ENCODE data around the gene THADA.

THADA gene

DNA sequence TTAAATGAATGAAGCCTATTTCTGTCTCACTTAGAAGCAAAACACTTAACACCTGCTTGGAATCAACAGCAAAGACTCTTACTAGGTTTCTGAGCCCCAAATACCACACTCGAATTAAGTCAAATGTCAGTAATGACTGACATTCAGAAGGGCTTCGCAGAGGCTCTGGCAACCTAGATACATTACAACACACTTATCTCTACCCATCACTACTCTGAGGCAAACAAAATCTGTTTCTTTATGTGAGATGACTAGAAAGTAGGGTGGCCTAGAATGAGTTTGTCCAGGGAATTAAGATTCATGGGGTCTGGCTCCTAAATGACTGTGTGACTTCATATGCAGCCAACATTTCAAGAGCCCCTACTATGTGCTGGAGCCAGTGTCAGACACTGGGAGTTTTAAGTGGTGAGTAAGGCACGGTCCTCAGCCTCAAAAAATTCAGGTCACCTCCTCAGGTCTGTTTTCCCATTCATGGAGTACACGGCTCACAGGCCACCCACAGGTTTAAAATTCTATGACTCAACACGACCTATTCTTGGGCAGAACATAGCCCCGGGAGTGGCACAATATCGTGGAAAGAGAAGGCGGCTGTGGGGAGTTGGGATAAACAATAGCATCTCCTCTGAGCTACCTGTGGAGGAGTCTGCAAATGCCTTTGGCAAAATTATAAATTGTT is 219.2 kb downstream of the THADA start:
- H3K36me3 ChIP-seq: no peaks in the 10 kb centered on the region
- H3K27me3 ChIP-seq: no peaks in the 10 kb centered on the region
- no peak overlapping the region for H3K27ac ChIP-seq
- no peak for TF ChIP-seq CTCF (IDR thresholded peaks at IDR 0.05)
- no peaks in the 10 kb centered on the region for H3K9me3 ChIP-seq
- H3K4me1 ChIP-seq (ENCODE audit: control insufficient read depth in 1 of 2, insufficient read depth in 1 of 2, low read depth in 1 of 2, low read length in 1 of 2): no peaks in the 10 kb centered on the region
- H3K4me3 ChIP-seq (ENCODE audit: low read depth in 1 of 2, low read length in 1 of 2): no peak overlapping the region

DNA sequence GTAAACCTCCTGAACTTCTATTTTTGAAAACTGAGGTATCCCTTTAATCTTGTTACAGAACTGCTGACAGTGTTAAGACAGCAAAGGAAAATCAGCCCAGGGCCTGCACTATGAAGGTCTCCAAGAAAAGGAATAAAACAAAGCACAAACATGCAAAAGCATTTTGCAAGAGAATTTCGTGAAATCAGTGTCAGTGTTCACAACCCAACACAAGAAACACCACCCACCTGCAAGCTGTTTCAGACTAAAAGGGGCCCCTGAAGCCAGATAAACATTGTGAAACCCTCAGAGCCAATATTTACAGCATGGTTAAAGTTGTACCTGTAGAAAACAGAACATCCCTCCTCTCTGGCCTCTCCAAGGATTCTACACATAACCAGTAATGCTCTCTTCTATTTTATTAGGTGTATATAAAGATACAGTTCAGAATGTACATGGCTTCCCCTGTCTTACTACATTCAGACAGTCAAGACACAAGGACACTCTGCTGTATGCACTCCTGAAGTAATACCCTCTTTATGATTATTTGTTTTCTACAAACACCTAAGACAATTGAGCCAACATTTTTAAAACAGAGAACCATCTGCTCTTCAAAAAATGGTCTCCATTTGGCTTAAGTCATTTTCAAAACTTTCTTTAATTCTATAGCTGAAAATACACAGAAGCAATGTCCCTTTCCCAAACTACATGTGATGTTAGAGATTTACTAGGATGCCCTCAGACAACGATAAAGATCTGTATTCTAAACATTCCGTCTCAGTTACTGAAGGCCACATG is 219.9 kb downstream of the THADA start:
- no peaks in the 10 kb centered on the region for H3K4me1 ChIP-seq (ENCODE audit: control insufficient read depth in 1 of 2, insufficient read depth in 1 of 2, low read depth in 1 of 2, low read length in 1 of 2)
- no peak overlapping the region for H3K4me3 ChIP-seq (ENCODE audit: low read depth in 1 of 2, low read length in 1 of 2)
- H3K36me3 ChIP-seq: no peaks in the 10 kb centered on the region
- no peaks in the 10 kb centered on the region for H3K27me3 ChIP-seq
- H3K9me3 ChIP-seq: no peaks in the 10 kb centered on the region
- no peak for TF ChIP-seq CTCF (IDR thresholded peaks at IDR 0.05)
- H3K27ac ChIP-seq: no peak overlapping the region

DNA sequence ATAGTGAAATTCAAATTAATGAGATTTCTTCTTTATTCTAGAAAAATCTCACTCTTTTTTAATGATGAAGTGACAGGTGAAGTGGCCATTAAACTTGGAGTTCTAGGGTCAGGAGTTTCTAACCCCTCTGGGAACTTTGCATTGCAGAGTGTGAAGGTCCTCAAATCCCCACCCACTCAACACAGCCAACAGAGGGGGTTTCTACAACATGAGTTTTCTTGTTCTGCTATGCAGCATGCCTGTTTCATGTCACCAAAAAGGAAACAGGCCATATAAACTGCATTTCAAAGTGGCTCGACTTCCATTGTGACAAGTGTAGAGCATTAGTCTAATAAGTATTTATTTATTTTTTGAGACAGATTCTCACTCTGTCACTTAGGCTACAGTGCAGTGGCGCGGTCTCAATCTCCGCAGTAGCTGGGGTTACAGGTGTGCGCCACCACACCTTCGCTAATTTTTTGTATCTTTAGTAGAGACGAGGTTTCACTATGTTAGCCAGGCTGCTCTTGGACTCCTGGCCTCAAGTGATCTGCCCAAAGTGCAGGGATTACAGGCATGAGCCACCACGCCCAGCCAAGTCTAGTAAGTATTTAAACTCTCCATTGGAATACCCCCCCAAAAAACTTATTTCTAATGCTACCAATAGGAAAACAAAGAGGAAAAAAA is 223.3 kb downstream of the THADA start:
- no peak overlapping the region for H3K27ac ChIP-seq
- H3K4me3 ChIP-seq (ENCODE audit: low read depth in 1 of 2, low read length in 1 of 2): no peak overlapping the region
- no peaks in the 10 kb centered on the region for H3K27me3 ChIP-seq
- no peaks in the 10 kb centered on the region for H3K9me3 ChIP-seq
- H3K36me3 ChIP-seq: no peaks in the 10 kb centered on the region
- no peaks in the 10 kb centered on the region for H3K4me1 ChIP-seq (ENCODE audit: control insufficient read depth in 1 of 2, insufficient read depth in 1 of 2, low read depth in 1 of 2, low read length in 1 of 2)
- no peak for TF ChIP-seq CTCF (IDR thresholded peaks at IDR 0.05)

GRCh38 chr2:43370705-43371104 is 225.1 kb downstream of the THADA start:
- TF ChIP-seq CTCF (IDR thresholded peaks at IDR 0.05): no peak
- no peaks in the 10 kb centered on the region for H3K36me3 ChIP-seq
- H3K27ac ChIP-seq: no peak overlapping the region
- no peaks in the 10 kb centered on the region for H3K27me3 ChIP-seq
- no peak overlapping the region for H3K4me3 ChIP-seq (ENCODE audit: low read depth in 1 of 2, low read length in 1 of 2)
- no peaks in the 10 kb centered on the region for H3K9me3 ChIP-seq
- H3K4me1 ChIP-seq (ENCODE audit: control insufficient read depth in 1 of 2, insufficient read depth in 1 of 2, low read depth in 1 of 2, low read length in 1 of 2): no peaks in the 10 kb centered on the region

- Histone ChIP-seq H3K4me3 (ENCODE audit: low read depth in 1 of 2, low read length in 1 of 2) (no peak overlapping the region), H3K36me3 (no peaks in the 10 kb centered on the region), H3K27ac (no peak overlapping the region), H3K27me3 (no peaks in the 10 kb centered on the region), H3K9me3 (no peaks in the 10 kb centered on the region), H3K4me1 (ENCODE audit: control insufficient read depth in 1 of 2, insufficient read depth in 1 of 2, low read depth in 1 of 2, low read length in 1 of 2) (no peaks in the 10 kb centered on the region)
- no peak for TF ChIP-seq CTCF (IDR thresholded peaks at IDR 0.05)
These were observed 225.7 kb downstream of the THADA start for GRCh38 chr2:43370146-43370545.

All from neutrophil (primary cell).